OCI-LY3 (cell line): ENCODE data around the gene DHFR.

Experiments
- H2AFZ ChIP-seq: fragments of 200-600, 300-600 bp; shearing (Covaris generic); 2 replicates; pipeline ENCODE4 v1.6.0; 2014; ENCODE audit warnings: antibody characterized with exemption, low read depth, low read length
- H3K27ac ChIP-seq: fragments of 200-600, 300-600 bp; sonication (generic); 2 replicates; pipeline ENCODE4 v1.5.1; 2014; ENCODE audit warnings: mild to moderate bottlenecking, low read length, moderate library complexity, mixed read lengths
- H3K27me3 ChIP-seq: fragments of 200-600, 300-600 bp; sonication (generic); 2 replicates; pipeline ENCODE4 v1.6.1; 2014; ENCODE audit warnings: low read depth, low read length, mixed read lengths
- H3K36me3 ChIP-seq: fragments of 200-600, 300-600 bp; sonication (generic); replicated peaks from 2 replicates; pipeline ENCODE3; 2014; ENCODE audit warnings: low read depth, low read length, mixed read lengths
- H3K4me1 ChIP-seq: fragments of 300-600, 200-600 bp; sonication (generic); 2 replicates; pipeline ENCODE4 v1.6.1; 2014; ENCODE audit warnings: low read length, mixed read lengths
- H3K4me2 ChIP-seq: fragments of 200-600, 300-600 bp; sonication (generic); 2 replicates; pipeline ENCODE4 v1.6.1; 2014; ENCODE audit warnings: low read length, mixed read lengths
- H3K4me3 ChIP-seq: fragments of 300-600, 200-600 bp; sonication (generic); 2 replicates; pipeline ENCODE4 v1.5.1; 2014; ENCODE audit warnings: antibody characterized with exemption, mild to moderate bottlenecking, low read length, moderate library complexity
- H3K79me2 ChIP-seq: fragments of 300-600, 200-600 bp; shearing (Covaris generic); 2 replicates; pipeline ENCODE4 v1.6.1; 2014; ENCODE audit warnings: mild to moderate bottlenecking, low read length, mixed read lengths
- H3K9ac ChIP-seq: fragments of 300-600, 200-600 bp; shearing (Covaris generic); 2 replicates; pipeline ENCODE4 v1.6.0; 2014; ENCODE audit warnings: mild to moderate bottlenecking, low read length, moderate library complexity
- H3K9me3 ChIP-seq: fragments of 200-600, 300-600 bp; shearing (Covaris generic); 2 replicates; pipeline ENCODE4 v1.6.1; 2014; ENCODE audit warnings: low read length, mixed read lengths; ENCODE audit not compliant: insufficient read depth
- H4K20me1 ChIP-seq: fragments of 200-600, 300-600 bp; sonication (generic); 2 replicates; pipeline ENCODE4 v1.6.1; 2016; ENCODE audit warnings: low read length, mixed read lengths; ENCODE audit not compliant: insufficient read depth
- EZH2phosphoT487 ChIP-seq: fragments of 200-600 bp; shearing (Covaris generic); IDR thresholded peaks from 2 replicates; pipeline ENCODE4 v1.6.1; 2018; ENCODE audit warnings: antibody characterized with exemption, mixed run types, low read depth
- TF ChIP-seq, protein P1 (sequence below): fragments of 200-600, 300-600 bp; sonication (generic); IDR thresholded peaks from 2 replicates; pipeline ENCODE4 v1.5.1; 2014; ENCODE audit warnings: antibody characterized with exemption, low read length, low read depth

The DHFR gene

DNA sequence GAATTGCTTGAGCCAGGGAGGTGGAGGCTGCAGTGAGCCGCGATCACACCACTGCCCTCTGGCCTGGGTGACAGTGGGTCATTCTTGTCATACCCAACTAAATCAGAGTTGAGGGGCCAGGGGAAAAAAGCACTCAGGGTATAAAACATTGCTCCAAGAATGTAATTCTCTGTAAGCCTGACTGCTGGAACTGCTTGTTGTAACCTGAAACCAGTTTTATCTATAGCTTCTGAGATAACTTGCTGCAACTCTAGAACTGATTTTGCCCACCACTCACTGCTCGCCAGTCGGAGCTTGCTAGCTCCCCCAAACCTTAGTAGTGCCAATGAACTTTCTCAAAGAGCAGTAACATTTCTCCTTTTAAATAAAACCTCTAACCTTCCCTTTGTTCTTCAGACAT, 9.9 kb downstream of the DHFR start:
- Histone ChIP-seq H3K79me2 (no peaks in the 10 kb centered on the region), H3K9ac (no peak overlapping the region), H3K9me3 (no peaks in the 10 kb centered on the region), H3K27me3 (no peaks in the 10 kb centered on the region), H3K4me1 (no peaks in the 10 kb centered on the region), H2AFZ (no peak overlapping the region), H3K4me2 (no peak overlapping the region), H4K20me1 (no peaks in the 10 kb centered on the region), H3K36me3 (peaks cover 30% of the 10 kb centered on the region), H3K27ac (no peak overlapping the region), H3K4me3 (no peak overlapping the region)
- no peak for TF ChIP-seq EZH2phosphoT487
- TF ChIP-seq, protein P1, sequence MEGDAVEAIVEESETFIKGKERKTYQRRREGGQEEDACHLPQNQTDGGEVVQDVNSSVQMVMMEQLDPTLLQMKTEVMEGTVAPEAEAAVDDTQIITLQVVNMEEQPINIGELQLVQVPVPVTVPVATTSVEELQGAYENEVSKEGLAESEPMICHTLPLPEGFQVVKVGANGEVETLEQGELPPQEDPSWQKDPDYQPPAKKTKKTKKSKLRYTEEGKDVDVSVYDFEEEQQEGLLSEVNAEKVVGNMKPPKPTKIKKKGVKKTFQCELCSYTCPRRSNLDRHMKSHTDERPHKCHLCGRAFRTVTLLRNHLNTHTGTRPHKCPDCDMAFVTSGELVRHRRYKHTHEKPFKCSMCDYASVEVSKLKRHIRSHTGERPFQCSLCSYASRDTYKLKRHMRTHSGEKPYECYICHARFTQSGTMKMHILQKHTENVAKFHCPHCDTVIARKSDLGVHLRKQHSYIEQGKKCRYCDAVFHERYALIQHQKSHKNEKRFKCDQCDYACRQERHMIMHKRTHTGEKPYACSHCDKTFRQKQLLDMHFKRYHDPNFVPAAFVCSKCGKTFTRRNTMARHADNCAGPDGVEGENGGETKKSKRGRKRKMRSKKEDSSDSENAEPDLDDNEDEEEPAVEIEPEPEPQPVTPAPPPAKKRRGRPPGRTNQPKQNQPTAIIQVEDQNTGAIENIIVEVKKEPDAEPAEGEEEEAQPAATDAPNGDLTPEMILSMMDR, result no peak

- H3K4me2 ChIP-seq, result no peak overlapping the region
- H3K27ac ChIP-seq, result no peak overlapping the region
- H3K9me3 ChIP-seq, result no peaks in the 10 kb centered on the region
- no peak overlapping the region for H3K9ac ChIP-seq
- no peaks in the 10 kb centered on the region for H3K27me3 ChIP-seq
- H3K36me3 ChIP-seq, result peaks cover 24% of the 10 kb centered on the region
- H3K4me3 ChIP-seq, result no peak overlapping the region
- H3K79me2 ChIP-seq, result no peaks in the 10 kb centered on the region
- no peak overlapping the region for H2AFZ ChIP-seq
- no peak for TF ChIP-seq EZH2phosphoT487
- TF ChIP-seq, protein P1, result no peak
- no peaks in the 10 kb centered on the region for H3K4me1 ChIP-seq
- H4K20me1 ChIP-seq, result no peaks in the 10 kb centered on the region
Measured at GRCh38 chr5:80641353-80641752, 13.4 kb downstream of the DHFR start.

- no peak overlapping the region for H3K27ac ChIP-seq
- H3K4me2 ChIP-seq, result no peak overlapping the region
- H4K20me1 ChIP-seq, result no peaks in the 10 kb centered on the region
- TF ChIP-seq EZH2phosphoT487, result no peak
- TF ChIP-seq, protein P1, result no peak
- H3K9ac ChIP-seq, result no peak overlapping the region
- H3K79me2 ChIP-seq, result no peaks in the 10 kb centered on the region
- no peaks in the 10 kb centered on the region for H3K9me3 ChIP-seq
- peaks cover 28% of the 10 kb centered on the region for H3K36me3 ChIP-seq
- no peak overlapping the region for H3K4me3 ChIP-seq
- no peaks in the 10 kb centered on the region for H3K27me3 ChIP-seq
- H3K4me1 ChIP-seq, result no peaks in the 10 kb centered on the region
- H2AFZ ChIP-seq, result no peak overlapping the region
Measured at GRCh38 chr5:80634193-80634592, 20.6 kb downstream of the DHFR start.

GRCh38 chr5:80632700-80633099, 22.1 kb downstream of the DHFR start:
- Histone ChIP-seq H3K27ac (no peak overlapping the region), H4K20me1 (no peaks in the 10 kb centered on the region), H3K4me2 (no peak overlapping the region), H3K27me3 (no peaks in the 10 kb centered on the region), H3K9ac (no peak overlapping the region), H3K9me3 (no peaks in the 10 kb centered on the region), H3K36me3 (peaks cover 25% of the 10 kb centered on the region), H3K4me3 (no peak overlapping the region), H3K79me2 (no peaks in the 10 kb centered on the region), H3K4me1 (no peaks in the 10 kb centered on the region), H2AFZ (no peak overlapping the region)
- TF ChIP-seq, protein P1, result no peak
- no peak for TF ChIP-seq EZH2phosphoT487
